ENCODE results near the gene LRPPRC.
"Not testable (repeated sequence)": the region's sequence is repeated elsewhere in the genome, so short reads cannot be mapped to it uniquely, and the experiment has no call there.

Gene LRPPRC

GRCh38 chr2:44033947-44034346 lies 38.2 kb upstream of the LRPPRC start:
- no peaks in the 10 kb centered on the region for H4K20me1 ChIP-seq (ENCODE audit: low read depth, low read length)

DNA sequence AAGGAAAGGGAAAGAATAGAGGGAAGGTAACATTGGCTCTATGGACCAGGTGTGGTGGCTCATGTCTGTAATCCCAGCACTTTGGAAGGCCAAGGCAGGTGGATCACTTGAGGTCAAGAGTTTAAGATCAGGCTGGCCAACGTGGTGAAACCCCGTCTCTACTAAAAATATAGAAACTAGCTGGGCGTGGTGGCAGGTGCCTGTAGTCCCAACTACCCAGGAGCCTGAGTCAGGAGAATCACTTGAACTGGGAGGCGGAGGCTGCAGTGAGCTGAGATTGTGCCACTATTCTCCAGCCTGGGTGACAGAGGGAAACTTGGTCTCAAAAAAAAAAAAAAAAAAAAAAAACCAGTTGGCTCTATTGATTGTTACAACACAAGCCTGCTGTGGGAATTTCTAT lies 31.3 kb upstream of the LRPPRC start:
- not testable (repeated sequence) for H3K9me3 ChIP-seq (ENCODE audit: insufficient read depth, low read length); H3K27ac ChIP-seq (ENCODE audit: low read depth, low read length); H3K36me3 ChIP-seq (ENCODE audit: low read length); H4K20me1 ChIP-seq (ENCODE audit: low read depth, low read length); H3K27me3 ChIP-seq (ENCODE audit: low read length); H3K4me2 ChIP-seq (ENCODE audit: low read depth, low read length, poor library complexity, severe bottlenecking); H3K79me2 ChIP-seq (ENCODE audit: insufficient read depth, low read length); H3K9me2 ChIP-seq (replicated peaks; ENCODE audit: insufficient read depth, low read length); H3K9ac ChIP-seq (ENCODE audit: low read length); H2AFZ ChIP-seq (ENCODE audit: low read depth, low read length, severe bottlenecking); H3K4me3 ChIP-seq (ENCODE audit: insufficient read depth, low read length, poor library complexity, severe bottlenecking); H3F3A ChIP-seq (ENCODE audit: insufficient read depth)

More at GRCh38 chr2:44033947-44034346, 38.2 kb upstream of the LRPPRC start:
- H3K9me2 ChIP-seq (replicated peaks; ENCODE audit: insufficient read depth, low read length), result no peaks in the 10 kb centered on the region
- no peaks in the 10 kb centered on the region for H3K79me2 ChIP-seq (ENCODE audit: insufficient read depth, low read length)
- H3K4me3 ChIP-seq (ENCODE audit: insufficient read depth, low read length, poor library complexity, severe bottlenecking), result no peak overlapping the region
- H3K27me3 ChIP-seq (ENCODE audit: low read length), result no peaks in the 10 kb centered on the region; the same call in 1 of the 2 replicates
- H3K36me3 ChIP-seq (ENCODE audit: low read length), result no peaks in the 10 kb centered on the region
- no peak overlapping the region for H2AFZ ChIP-seq (ENCODE audit: low read depth, low read length, severe bottlenecking)
- H3K9ac ChIP-seq (ENCODE audit: low read length), result no peak overlapping the region
- no peak overlapping the region for H3K4me2 ChIP-seq (ENCODE audit: low read depth, low read length, poor library complexity, severe bottlenecking)
- H3K9me3 ChIP-seq (ENCODE audit: insufficient read depth, low read length), result no peaks in the 10 kb centered on the region
- no peak overlapping the region for H3K27ac ChIP-seq (ENCODE audit: low read depth, low read length)
- H3F3A ChIP-seq (ENCODE audit: insufficient read depth), result no peaks in the 10 kb centered on the region
- no peak for TF ChIP-seq EZH2phosphoT487 (conservative IDR thresholded peaks at IDR 0.05; ENCODE audit: low read length)
- no peak for TF ChIP-seq CTCF (IDR thresholded peaks at IDR 0.05; ENCODE audit: insufficient read depth, low read length, poor library complexity, severe bottlenecking)

DNA sequence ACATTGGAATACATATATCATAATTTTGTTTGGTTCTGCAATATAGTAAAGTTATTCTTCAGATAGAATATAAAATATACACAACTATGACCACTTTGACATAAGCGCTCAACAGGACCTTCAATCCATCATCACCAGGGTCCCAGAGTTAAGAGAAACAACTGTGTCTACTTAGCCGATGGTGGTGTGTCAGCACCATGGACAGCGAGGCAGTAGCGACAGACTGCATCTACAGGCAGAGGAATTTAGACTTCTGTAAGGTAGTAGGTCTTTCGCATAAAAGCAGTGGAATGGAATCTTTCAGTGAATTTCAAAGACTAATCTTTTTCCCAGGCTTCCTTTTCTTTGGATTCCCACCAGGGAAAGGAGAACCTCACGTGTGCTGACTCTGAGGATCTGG lies 20.5 kb upstream of the LRPPRC start:
- Histone ChIP-seq H3K9ac (ENCODE audit: low read length) (no peak overlapping the region), H3K9me2 (replicated peaks; ENCODE audit: insufficient read depth, low read length) (no peaks in the 10 kb centered on the region), H3K27me3 (ENCODE audit: low read length) (no peaks in the 10 kb centered on the region), H3F3A (ENCODE audit: insufficient read depth) (no peaks in the 10 kb centered on the region), H4K20me1 (ENCODE audit: low read depth, low read length) (no peaks in the 10 kb centered on the region), H3K4me3 (ENCODE audit: insufficient read depth, low read length, poor library complexity, severe bottlenecking) (no peak overlapping the region), H3K27ac (ENCODE audit: low read depth, low read length) (no peak overlapping the region), H3K79me2 (ENCODE audit: insufficient read depth, low read length) (no peaks in the 10 kb centered on the region), H3K9me3 (ENCODE audit: insufficient read depth, low read length) (no peaks in the 10 kb centered on the region), H2AFZ (ENCODE audit: low read depth, low read length, severe bottlenecking) (no peak overlapping the region), H3K36me3 (ENCODE audit: low read length) (no peaks in the 10 kb centered on the region), H3K4me2 (ENCODE audit: low read depth, low read length, poor library complexity, severe bottlenecking) (no peak overlapping the region)
- TF ChIP-seq EZH2phosphoT487 (conservative IDR thresholded peaks at IDR 0.05; ENCODE audit: low read length) (no peak), CTCF (IDR thresholded peaks at IDR 0.05; ENCODE audit: insufficient read depth, low read length, poor library complexity, severe bottlenecking) (no peak)

GRCh38 chr2:44015239-44015638 lies 19.4 kb upstream of the LRPPRC start:
- no peaks in the 10 kb centered on the region for H3K9me2 ChIP-seq (replicated peaks; ENCODE audit: insufficient read depth, low read length)
- no peak overlapping the region for H3K9ac ChIP-seq (ENCODE audit: low read length)
- H3K4me3 ChIP-seq (ENCODE audit: insufficient read depth, low read length, poor library complexity, severe bottlenecking), result no peak overlapping the region
- no peak for TF ChIP-seq EZH2phosphoT487 (conservative IDR thresholded peaks at IDR 0.05; ENCODE audit: low read length)
- TF ChIP-seq CTCF (IDR thresholded peaks at IDR 0.05; ENCODE audit: insufficient read depth, low read length, poor library complexity, severe bottlenecking), result no peak
- H3K27ac ChIP-seq (ENCODE audit: low read depth, low read length), result no peak overlapping the region
- H3K27me3 ChIP-seq (ENCODE audit: low read length), result no peaks in the 10 kb centered on the region
- H3K36me3 ChIP-seq (ENCODE audit: low read length), result no peaks in the 10 kb centered on the region
- H3K9me3 ChIP-seq (ENCODE audit: insufficient read depth, low read length), result no peaks in the 10 kb centered on the region
- H3F3A ChIP-seq (ENCODE audit: insufficient read depth), result no peaks in the 10 kb centered on the region
- H4K20me1 ChIP-seq (ENCODE audit: low read depth, low read length), result no peaks in the 10 kb centered on the region
- H3K79me2 ChIP-seq (ENCODE audit: insufficient read depth, low read length), result no peaks in the 10 kb centered on the region
- no peak overlapping the region for H3K4me2 ChIP-seq (ENCODE audit: low read depth, low read length, poor library complexity, severe bottlenecking)
- H2AFZ ChIP-seq (ENCODE audit: low read depth, low read length, severe bottlenecking), result no peak overlapping the region

DNA sequence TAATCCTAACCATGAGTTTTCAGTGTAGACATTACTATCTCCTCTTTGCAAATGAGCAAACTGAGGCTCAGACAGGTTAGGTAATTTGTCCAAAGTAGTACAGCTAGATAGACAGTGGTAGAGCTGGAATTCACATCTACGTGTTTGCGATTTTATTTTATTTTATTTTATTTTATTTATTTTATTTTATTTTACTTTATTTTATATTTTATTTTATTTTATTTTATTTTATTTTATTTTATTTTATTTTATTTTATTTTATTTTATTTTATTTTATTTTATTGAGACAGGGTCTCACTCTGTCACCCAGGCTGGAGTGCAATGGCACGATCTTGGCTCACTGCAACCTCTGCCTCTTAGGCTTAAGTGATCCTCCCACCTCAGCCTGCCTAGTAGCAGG lies 17.4 kb upstream of the LRPPRC start:
- H3K4me2 ChIP-seq (ENCODE audit: low read depth, low read length, poor library complexity, severe bottlenecking); H3K79me2 ChIP-seq (ENCODE audit: insufficient read depth, low read length); H2AFZ ChIP-seq (ENCODE audit: low read depth, low read length, severe bottlenecking); H4K20me1 ChIP-seq (ENCODE audit: low read depth, low read length); H3K4me3 ChIP-seq (ENCODE audit: insufficient read depth, low read length, poor library complexity, severe bottlenecking); H3K9me2 ChIP-seq (replicated peaks; ENCODE audit: insufficient read depth, low read length); H3K27ac ChIP-seq (ENCODE audit: low read depth, low read length); H3K36me3 ChIP-seq (ENCODE audit: low read length); H3K9ac ChIP-seq (ENCODE audit: low read length); H3K27me3 ChIP-seq (ENCODE audit: low read length); H3F3A ChIP-seq (ENCODE audit: insufficient read depth); H3K9me3 ChIP-seq (ENCODE audit: insufficient read depth, low read length): not testable (repeated sequence)
